ENCODE data around the gene DLG5.

Gene DLG5

DNA sequence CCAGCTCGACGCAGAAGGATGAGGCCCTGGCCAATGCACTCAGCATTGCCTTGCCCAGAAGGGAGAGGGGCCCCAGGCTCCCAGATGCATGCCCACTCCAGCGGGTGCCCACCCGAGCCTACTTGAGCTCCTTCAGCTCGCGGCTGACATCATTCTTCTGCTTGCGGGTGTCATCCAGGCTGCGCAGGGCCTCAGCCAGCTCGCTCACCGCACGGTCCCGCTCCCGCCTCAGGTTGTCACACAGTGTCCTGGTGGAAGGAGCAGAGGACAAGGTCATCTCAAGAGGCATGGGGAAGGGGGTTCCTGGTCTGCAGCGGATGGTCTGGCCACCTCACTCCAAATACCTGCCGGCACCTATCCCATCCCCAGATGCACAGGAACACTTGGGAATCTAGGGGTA lies 92.8 kb downstream of the DLG5 start:
- Histone ChIP-seq H4K8ac (ENCODE audit: low read length) (no peak overlapping the region), H2BK12ac (ENCODE audit: low read length in 2 of 2) (no peak overlapping the region), H3K4me2 (ENCODE audit: low read length, poor library complexity, severe bottlenecking) (no peak overlapping the region), H3K27me3 (ENCODE audit: control insufficient read depth in 1 of 2, insufficient read depth in 1 of 2, low read length in 2 of 2) (no peaks in the 10 kb centered on the region), H2BK120ac (ENCODE audit: low read depth, low read length) (no peak overlapping the region), H2AFZ (ENCODE audit: low read depth, low read length) (no peak overlapping the region), H3K18ac (ENCODE audit: low read depth in 1 of 2, low read length in 2 of 2) (no peak overlapping the region), H3K4ac (ENCODE audit: low read depth in 1 of 2, low read length in 2 of 2) (no peak overlapping the region), H3K9me3 (ENCODE audit: control insufficient read depth, low read length) (no peaks in the 10 kb centered on the region), H3K36me3 (ENCODE audit: control insufficient read depth in 1 of 2, insufficient read depth in 2 of 2, low read depth in 1 of 2, low read length in 2 of 2) (peaks cover 65 to 87% of the 10 kb centered on the region in 2 experiments), H3K4me1 (ENCODE audit: control insufficient read depth, insufficient read depth, low read depth, low read length) (peaks cover 27% of the 10 kb centered on the region), H2BK5ac (ENCODE audit: low read depth, low read length, poor library complexity, severe bottlenecking) (no peak overlapping the region), H2AK5ac (ENCODE audit: low read length, severe bottlenecking) (no peak overlapping the region), H3K27ac (ENCODE audit: low read length, poor library complexity, severe bottlenecking) (no peak overlapping the region), H3K23ac (ENCODE audit: low read length in 2 of 2) (no peak overlapping the region), H2BK15ac (ENCODE audit: low read depth, poor library complexity, severe bottlenecking) (no peak overlapping the region), H4K91ac (ENCODE audit: low read length) (no peak overlapping the region), H3K14ac (ENCODE audit: low read length in 2 of 2) (no peak overlapping the region), H3K9ac (ENCODE audit: low read length) (no peak overlapping the region), H3K4me3 (ENCODE audit: insufficient read depth in 1 of 2, low read depth in 1 of 2, low read length in 2 of 2) (no peak overlapping the region), H3K79me1 (replicated peaks; ENCODE audit: low read length, poor library complexity, severe bottlenecking) (peaks cover 21% of the 10 kb centered on the region)
- WGBS = 98% methylated on average over 14 of the region's 15 CpGs
- no peak for DNase-seq

DNA sequence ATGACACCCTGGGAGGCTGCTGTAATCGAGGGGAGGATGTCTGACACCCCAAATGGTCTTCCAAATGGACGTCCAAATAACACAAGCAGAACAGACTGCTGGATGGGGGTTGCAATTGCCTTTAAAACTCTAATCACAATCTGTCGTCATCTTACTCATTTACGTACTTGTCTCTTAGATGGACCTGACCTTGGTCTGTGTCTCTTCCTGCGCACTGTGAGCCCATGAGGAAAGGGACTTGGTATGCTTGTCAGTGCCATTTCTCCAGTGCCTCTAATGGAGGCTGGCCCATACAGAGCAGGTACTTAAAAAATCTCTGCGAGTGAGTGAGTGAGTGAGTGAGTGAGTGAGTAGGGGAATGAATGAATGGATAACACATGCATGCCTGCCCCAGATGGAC lies 93.3 kb downstream of the DLG5 start:
- Histone ChIP-seq H2BK15ac (ENCODE audit: low read depth, poor library complexity, severe bottlenecking) (no peak overlapping the region), H3K27ac (ENCODE audit: low read length, poor library complexity, severe bottlenecking) (no peak overlapping the region), H4K91ac (ENCODE audit: low read length) (no peak overlapping the region), H2BK12ac (ENCODE audit: low read length in 2 of 2) (no peak overlapping the region), H3K36me3 (ENCODE audit: control insufficient read depth in 1 of 2, insufficient read depth in 2 of 2, low read depth in 1 of 2, low read length in 2 of 2) (peaks cover 67 to 87% of the 10 kb centered on the region in 2 experiments), H3K23ac (ENCODE audit: low read length in 2 of 2) (no peak overlapping the region), H2AK5ac (ENCODE audit: low read length, severe bottlenecking) (no peak overlapping the region), H3K4me2 (ENCODE audit: low read length, poor library complexity, severe bottlenecking) (no peak overlapping the region), H2BK5ac (ENCODE audit: low read depth, low read length, poor library complexity, severe bottlenecking) (no peak overlapping the region), H3K4me1 (ENCODE audit: control insufficient read depth, insufficient read depth, low read depth, low read length) (peaks cover 22% of the 10 kb centered on the region), H3K4ac (ENCODE audit: low read depth in 1 of 2, low read length in 2 of 2) (no peak overlapping the region), H4K8ac (ENCODE audit: low read length) (no peak overlapping the region), H3K9me3 (ENCODE audit: control insufficient read depth, low read length) (no peaks in the 10 kb centered on the region), H3K4me3 (ENCODE audit: insufficient read depth in 1 of 2, low read depth in 1 of 2, low read length in 2 of 2) (no peak overlapping the region), H2BK120ac (ENCODE audit: low read depth, low read length) (no peak overlapping the region), H3K18ac (ENCODE audit: low read depth in 1 of 2, low read length in 2 of 2) (no peak overlapping the region), H2AFZ (ENCODE audit: low read depth, low read length) (no peak overlapping the region), H3K27me3 (ENCODE audit: control insufficient read depth in 1 of 2, insufficient read depth in 1 of 2, low read length in 2 of 2) (no peaks in the 10 kb centered on the region), H3K79me1 (replicated peaks; ENCODE audit: low read length, poor library complexity, severe bottlenecking) (peaks cover 21% of the 10 kb centered on the region), H3K9ac (ENCODE audit: low read length) (no peak overlapping the region), H3K14ac (ENCODE audit: low read length in 2 of 2) (no peak overlapping the region)
- DNase-seq = no peak
- WGBS = 98% methylated on average over 6 of the region's 6 CpGs

DNA sequence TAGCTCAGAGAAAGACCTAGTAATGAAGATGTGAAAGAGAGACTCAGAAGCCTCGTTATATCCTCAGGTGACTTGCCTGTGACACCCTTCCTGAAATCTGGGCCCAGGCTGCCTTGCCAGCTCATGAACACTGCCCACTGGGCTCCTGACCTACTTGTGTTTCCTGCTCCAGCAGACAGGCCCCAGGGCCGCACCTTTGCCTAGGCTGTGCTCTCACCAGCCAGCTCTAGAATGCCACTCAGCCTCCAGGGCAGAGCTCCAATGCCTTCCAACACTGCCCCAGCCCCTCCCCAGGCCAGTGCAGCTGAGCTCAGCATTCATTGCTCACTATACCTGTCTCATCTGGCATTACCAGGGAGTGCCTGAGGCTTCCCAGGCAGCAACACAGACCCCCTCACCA lies 94.3 kb downstream of the DLG5 start:
- no peak overlapping the region for H2BK5ac ChIP-seq (ENCODE audit: low read depth, low read length, poor library complexity, severe bottlenecking)
- no peak overlapping the region for H2AK5ac ChIP-seq (ENCODE audit: low read length, severe bottlenecking)
- no peak overlapping the region for H3K27ac ChIP-seq (ENCODE audit: low read length, poor library complexity, severe bottlenecking)
- H3K4ac ChIP-seq (ENCODE audit: low read depth in 1 of 2, low read length in 2 of 2) = no peak overlapping the region
- H2BK120ac ChIP-seq (ENCODE audit: low read depth, low read length) = no peak overlapping the region
- H3K9me3 ChIP-seq (ENCODE audit: control insufficient read depth, low read length) = no peaks in the 10 kb centered on the region
- H3K79me1 ChIP-seq (replicated peaks; ENCODE audit: low read length, poor library complexity, severe bottlenecking) = peaks cover 21% of the 10 kb centered on the region
- WGBS = 94% methylated on average over 2 of the region's 2 CpGs
- no peak overlapping the region for H3K14ac ChIP-seq (ENCODE audit: low read length in 2 of 2)
- H2AFZ ChIP-seq (ENCODE audit: low read depth, low read length) = no peak overlapping the region
- no peak overlapping the region for H2BK15ac ChIP-seq (ENCODE audit: low read depth, poor library complexity, severe bottlenecking)
- no peak overlapping the region for H3K9ac ChIP-seq (ENCODE audit: low read length)
- no peak for DNase-seq
- no peak overlapping the region for H4K8ac ChIP-seq (ENCODE audit: low read length)
- no peak overlapping the region for H4K91ac ChIP-seq (ENCODE audit: low read length)
- no peak overlapping the region for H2BK12ac ChIP-seq (ENCODE audit: low read length in 2 of 2)
- H3K18ac ChIP-seq (ENCODE audit: low read depth in 1 of 2, low read length in 2 of 2) = no peak overlapping the region
- H3K23ac ChIP-seq (ENCODE audit: low read length in 2 of 2) = no peak overlapping the region
- peaks cover 14% of the 10 kb centered on the region for H3K4me1 ChIP-seq (ENCODE audit: control insufficient read depth, insufficient read depth, low read depth, low read length)
- H3K27me3 ChIP-seq (ENCODE audit: control insufficient read depth in 1 of 2, insufficient read depth in 1 of 2, low read length in 2 of 2) = no peaks in the 10 kb centered on the region
- no peak overlapping the region for H3K4me3 ChIP-seq (ENCODE audit: insufficient read depth in 1 of 2, low read depth in 1 of 2, low read length in 2 of 2)
- H3K36me3 ChIP-seq (ENCODE audit: control insufficient read depth in 1 of 2, insufficient read depth in 2 of 2, low read depth in 1 of 2, low read length in 2 of 2) = peaks cover 62 to 86% of the 10 kb centered on the region in 2 experiments
- no peak overlapping the region for H3K4me2 ChIP-seq (ENCODE audit: low read length, poor library complexity, severe bottlenecking)

DNA sequence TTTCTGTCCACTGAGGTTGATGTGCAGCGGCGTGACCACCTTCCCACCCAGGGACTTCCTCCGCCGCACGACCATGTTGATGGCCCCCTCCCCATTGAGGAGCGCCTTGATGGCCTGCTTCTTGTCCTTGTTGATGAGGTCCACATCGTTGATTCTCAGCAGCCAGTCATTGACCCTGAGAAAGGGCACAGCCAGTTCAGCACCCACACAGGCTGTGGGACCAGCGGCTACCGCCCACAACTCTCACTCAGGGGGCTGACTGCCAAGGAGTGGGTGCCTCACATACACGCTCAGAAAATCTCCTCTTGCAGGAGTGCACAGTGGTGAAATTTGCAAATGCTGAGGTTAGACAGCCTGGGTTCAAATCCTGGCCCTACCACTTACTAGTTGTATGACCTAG lies 97.2 kb downstream of the DLG5 start:
- Histone ChIP-seq H3K23ac (ENCODE audit: low read length in 2 of 2) (no peak overlapping the region), H3K4me2 (ENCODE audit: low read length, poor library complexity, severe bottlenecking) (no peak overlapping the region), H2BK12ac (ENCODE audit: low read length in 2 of 2) (no peak overlapping the region), H3K18ac (ENCODE audit: low read depth in 1 of 2, low read length in 2 of 2) (no peak overlapping the region), H3K4ac (ENCODE audit: low read depth in 1 of 2, low read length in 2 of 2) (no peak overlapping the region), H2BK15ac (ENCODE audit: low read depth, poor library complexity, severe bottlenecking) (no peak overlapping the region), H3K9me3 (ENCODE audit: control insufficient read depth, low read length) (no peaks in the 10 kb centered on the region), H4K91ac (ENCODE audit: low read length) (no peak overlapping the region), H3K4me3 (ENCODE audit: insufficient read depth in 1 of 2, low read depth in 1 of 2, low read length in 2 of 2) (no peak overlapping the region), H2AFZ (ENCODE audit: low read depth, low read length) (no peak overlapping the region), H3K14ac (ENCODE audit: low read length in 2 of 2) (no peak overlapping the region), H3K36me3 (ENCODE audit: control insufficient read depth in 1 of 2, insufficient read depth in 2 of 2, low read depth in 1 of 2, low read length in 2 of 2) (peaks cover 64 to 90% of the 10 kb centered on the region in 2 experiments), H3K9ac (ENCODE audit: low read length) (no peak overlapping the region), H2AK5ac (ENCODE audit: low read length, severe bottlenecking) (no peak overlapping the region), H4K8ac (ENCODE audit: low read length) (no peak overlapping the region), H3K27ac (ENCODE audit: low read length, poor library complexity, severe bottlenecking) (no peak overlapping the region), H3K79me1 (replicated peaks; ENCODE audit: low read length, poor library complexity, severe bottlenecking) (peaks cover 15% of the 10 kb centered on the region), H2BK5ac (ENCODE audit: low read depth, low read length, poor library complexity, severe bottlenecking) (no peak overlapping the region), H3K4me1 (ENCODE audit: control insufficient read depth, insufficient read depth, low read depth, low read length) (peaks cover 8% of the 10 kb centered on the region), H2BK120ac (ENCODE audit: low read depth, low read length) (no peak overlapping the region), H3K27me3 (ENCODE audit: control insufficient read depth in 1 of 2, insufficient read depth in 1 of 2, low read length in 2 of 2) (no peaks in the 10 kb centered on the region)
- no peak for DNase-seq
- 97% methylated on average over 10 of the region's 10 CpGs for WGBS
